Endothelial cell of umbilical vein (primary cell): ENCODE data around the gene TMEM132E. TPM values are rescaled to one million over a fixed set of nuclear protein-coding genes. Genes with fewer than 3 reads are reported as not detected.

Source experiments
- BruUV-seq: library from RNA; stranded (reverse); fragments of 400-500 nt; replicated peaks from 2 replicates; lab custom pipeline; 2021; lab: Mats Ljungman, UMichigan
- CTCF ChIA-PET: fragments of 300-600, 350-600 bp; sonication (Branson Sonifier 250); formaldehyde crosslinking; loops from one replicate; lab custom pipeline; 2021; ENCODE audit warnings: antibody characterized with exemption, inconsistent platforms; lab: Charles Lee
- POLR2A ChIA-PET: fragments of 300-600, 350-600 bp; sonication (Branson Sonifier 250); formaldehyde crosslinking; loops from one replicate; lab custom pipeline; 2021; ENCODE audit warnings: antibody characterized with exemption, inconsistent platforms; lab: Charles Lee
- DNase-seq: peaks from one replicate; pipeline ENCODE4 v3.0.0-alpha.2; 2011; ENCODE audit warnings: low read depth, low spot score
- FAIRE-seq: peaks from 2 replicates; lab custom pipeline; 2011; peaks lifted over from hg19 to GRCh38; lab: Jason Lieb, UNC
- H2AFZ ChIP-seq: 2 replicates; pipeline ENCODE4 v1.6.0; 2012; ENCODE audit warnings: low read depth, low read length, control low read depth, inconsistent platforms
- H3K27ac ChIP-seq: 2 replicates; pipeline ENCODE4 v1.5.1; 2011; ENCODE audit warnings: low read depth, mild to moderate bottlenecking, control low read depth, low read length, moderate library complexity; ENCODE audit not compliant: insufficient read depth
- H3K27me3 ChIP-seq, 2 experiments: 2 replicates each; pipeline versions ENCODE4 v1.6.0 to v1.6.1; 2011; ENCODE audit warnings: low read length in 2 of 2, mixed read lengths in 1 of 2; ENCODE audit not compliant: control insufficient read depth in 2 of 2, insufficient read depth in 2 of 2
- H3K36me3 ChIP-seq, 2 experiments: 2 replicates in 1 of 2; 3 replicates in 1 of 2; pipeline ENCODE4 v1.5.1; 2011; ENCODE audit warnings: low read length in 2 of 2, mild to moderate bottlenecking in 1 of 2, moderate library complexity in 1 of 2; ENCODE audit not compliant: control insufficient read depth in 2 of 2, insufficient read depth in 2 of 2; ENCODE audit errors: extremely low read depth in 1 of 2
- H3K4me1 ChIP-seq: 3 replicates; pipeline ENCODE4 v1.5.1; 2011; ENCODE audit warnings: mild to moderate bottlenecking, low read length; ENCODE audit not compliant: control insufficient read depth, insufficient read depth; ENCODE audit errors: extremely low read depth
- H3K4me2 ChIP-seq: 2 replicates; pipeline ENCODE4 v1.6.1; 2011; ENCODE audit warnings: low read length, control low read depth, mixed read lengths; ENCODE audit not compliant: insufficient read depth
- H3K4me3 ChIP-seq, 3 experiments: fragments of 200-600 bp in 1 of 3; sonication (generic), shearing (Covaris generic) in 1 of 3; replicated peaks in 1 of 3; 2 replicates each; pipeline ENCODE4 v1.5.1; 2011 to 2016; ENCODE audit warnings: control low read depth in 3 of 3, low read length in 3 of 3, mild to moderate bottlenecking in 2 of 3, inconsistent platforms in 1 of 3, low read depth in 1 of 3, moderate library complexity in 1 of 3; ENCODE audit not compliant: insufficient read depth in 1 of 3
- H3K79me2 ChIP-seq: 2 replicates; pipeline ENCODE4 v1.6.0; 2012; ENCODE audit warnings: low read length, inconsistent platforms; ENCODE audit not compliant: control insufficient read depth, insufficient read depth
- H3K9ac ChIP-seq: replicated peaks from 2 replicates; pipeline ENCODE3; 2011; ENCODE audit warnings: low read length, control low read depth; ENCODE audit not compliant: insufficient read depth; ENCODE audit errors: extremely low read depth
- H3K9me1 ChIP-seq: replicated peaks from 3 replicates; pipeline ENCODE4 v1.6.0; 2011; ENCODE audit warnings: mild to moderate bottlenecking, low read length; ENCODE audit not compliant: control insufficient read depth, insufficient read depth; ENCODE audit errors: extremely low read depth
- H3K9me3 ChIP-seq: replicated peaks from 2 replicates; pipeline ENCODE4 v1.5.1; 2012; ENCODE audit warnings: low read length, inconsistent platforms; ENCODE audit not compliant: control insufficient read depth, insufficient read depth
- H4K20me1 ChIP-seq: replicated peaks from 2 replicates; pipeline ENCODE3; 2011; ENCODE audit warnings: mild to moderate bottlenecking, low read length; ENCODE audit not compliant: control insufficient read depth, insufficient read depth; ENCODE audit errors: extremely low read depth
- EZH2 ChIP-seq: IDR thresholded peaks from 2 replicates; pipeline ENCODE4 v1.6.1; 2012; ENCODE audit warnings: borderline replicate concordance, low read depth, mild to moderate bottlenecking, moderate library complexity, low read length, inconsistent platforms; ENCODE audit not compliant: severe bottlenecking
- FOS ChIP-seq: IDR thresholded peaks from 2 replicates; pipeline ENCODE4 v1.6.1; 2011; ENCODE audit warnings: mild to moderate bottlenecking, low read length, moderate library complexity, borderline replicate concordance; ENCODE audit not compliant: insufficient read depth
- GATA2 ChIP-seq: IDR thresholded peaks from 2 replicates; pipeline ENCODE4 v1.7.0; 2011; ENCODE audit warnings: low read depth, mild to moderate bottlenecking, moderate library complexity, mixed read lengths, low read length; ENCODE audit not compliant: insufficient read length, insufficient read depth
- JUN ChIP-seq: IDR thresholded peaks from 2 replicates; pipeline ENCODE4 v1.6.1; 2011; ENCODE audit warnings: borderline replicate concordance, low read depth; ENCODE audit not compliant: insufficient read length, insufficient read depth
- MYC ChIP-seq: IDR thresholded peaks from one replicate; pipeline ENCODE4 v1.6.1; 2011; ENCODE audit warnings: mild to moderate bottlenecking, low read depth, low read length
- POLR2A ChIP-seq: IDR thresholded peaks from 2 replicates; pipeline ENCODE4 v1.6.1; 2012; ENCODE audit warnings: low read depth, mild to moderate bottlenecking, control low read depth, low read length
- POLR2AphosphoS5 ChIP-seq: IDR thresholded peaks from 2 replicates; pipeline ENCODE4 v1.6.1; 2012; ENCODE audit warnings: low read depth, mild to moderate bottlenecking, control low read depth, low read length, moderate library complexity; ENCODE audit not compliant: insufficient read depth
- dilution Hi-C: fragments of 300-500 bp; cut with MboI; formaldehyde crosslinking; loops from one replicate; pipeline ENCODE4 v1.15.0; 2019; ENCODE audit warnings: low sequenced_read_pairs; ENCODE audit not compliant: extremely low pct_ligation_motif_present
- intact Hi-C: fragments of 100-400 bp; cut with micrococcal nuclease; formaldehyde crosslinking; loops from one replicate; pipeline ENCODE4 v1.10.0; 2022
- polyA plus RNA-seq, 4 experiments: library from polyadenylated mRNA; depleted of rRNA in 3 of 4; stranded (reverse) in 3 of 4; unstranded in 1 of 4; fragments of >200 nt; gene quantifications; 2 replicates each; pipeline versions ENCODE4 v1.2.1 to v1.2.3, GENCODE V29; 2011 to 2012; ENCODE audit warnings: missing spikeins in 1 of 4
- total RNA-seq: library from RNA; stranded (reverse); gene quantifications from 2 replicates; pipeline ENCODE4 v1.2.3, GENCODE V29; 2021
- TF ChIP-seq, protein P1 (sequence below), 2 donors: IDR thresholded peaks; 1 replicate in 1 of 2; 2 replicates in 1 of 2; pipeline ENCODE4 v1.5.1; 2011; ENCODE audit warnings: low read length in 2 of 2, mild to moderate bottlenecking in 2 of 2, moderate library complexity in 2 of 2, control low read depth in 1 of 2, inconsistent platforms in 1 of 2, low read depth in 1 of 2; ENCODE audit not compliant: insufficient read depth in 1 of 2; ENCODE audit errors: extremely low read depth in 1 of 2
- TF ChIP-seq, protein P2 (sequence below): IDR thresholded peaks from 2 replicates; pipeline ENCODE4 v1.6.1; 2011; ENCODE audit not compliant: insufficient read depth, insufficient read length

TMEM132E gene
- total and polyA plus RNA-seq, 2 donors (not counting 3 experiments of a cell fraction or from before 2014, with no cell fraction given), result not detected

DNA sequence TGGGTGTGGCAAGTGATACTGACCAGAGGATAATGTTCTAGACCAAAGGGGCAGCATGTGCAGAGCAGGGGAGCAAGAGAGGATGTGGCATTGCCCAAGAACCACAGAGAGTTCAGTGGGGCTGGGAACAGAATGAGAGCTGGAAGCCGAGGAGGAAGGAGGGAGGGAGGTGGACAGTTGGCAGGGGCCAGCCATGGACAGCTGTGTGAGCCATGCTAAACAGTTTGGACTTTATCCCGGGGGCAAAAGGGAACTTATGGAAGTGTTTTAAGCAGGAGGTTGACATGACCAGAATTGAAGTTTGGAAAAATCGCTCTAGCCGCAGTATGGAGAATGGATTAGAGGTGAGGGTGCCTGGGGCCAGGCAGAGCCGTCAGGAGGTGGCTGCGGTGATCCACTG lies 29.4 kb upstream of the TMEM132E start:
- CTCF ChIA-PET, result no interaction called here
- BruUV-seq, result no TSS peak
- H2AFZ ChIP-seq, result no peak overlapping the region
- FAIRE-seq (no peak), DNase-seq (no peak)
- H3K4me3 ChIP-seq, result no peak overlapping the region
- no peaks in the 10 kb centered on the region for H3K27me3 ChIP-seq
- H3K36me3 ChIP-seq, result no peaks in the 10 kb centered on the region
- H3K9me1 ChIP-seq, result no peaks in the 10 kb centered on the region
- no peaks in the 10 kb centered on the region for H3K79me2 ChIP-seq
- H3K9me3 ChIP-seq, result no peaks in the 10 kb centered on the region
- dilution Hi-C loops, result no loop called here
- TF ChIP-seq GATA2 (no peak), JUN (no peak), FOS (no peak), POLR2AphosphoS5 (no peak), POLR2A (no peak), MYC (no peak), EZH2 (no peak)
- TF ChIP-seq, protein P1, sequence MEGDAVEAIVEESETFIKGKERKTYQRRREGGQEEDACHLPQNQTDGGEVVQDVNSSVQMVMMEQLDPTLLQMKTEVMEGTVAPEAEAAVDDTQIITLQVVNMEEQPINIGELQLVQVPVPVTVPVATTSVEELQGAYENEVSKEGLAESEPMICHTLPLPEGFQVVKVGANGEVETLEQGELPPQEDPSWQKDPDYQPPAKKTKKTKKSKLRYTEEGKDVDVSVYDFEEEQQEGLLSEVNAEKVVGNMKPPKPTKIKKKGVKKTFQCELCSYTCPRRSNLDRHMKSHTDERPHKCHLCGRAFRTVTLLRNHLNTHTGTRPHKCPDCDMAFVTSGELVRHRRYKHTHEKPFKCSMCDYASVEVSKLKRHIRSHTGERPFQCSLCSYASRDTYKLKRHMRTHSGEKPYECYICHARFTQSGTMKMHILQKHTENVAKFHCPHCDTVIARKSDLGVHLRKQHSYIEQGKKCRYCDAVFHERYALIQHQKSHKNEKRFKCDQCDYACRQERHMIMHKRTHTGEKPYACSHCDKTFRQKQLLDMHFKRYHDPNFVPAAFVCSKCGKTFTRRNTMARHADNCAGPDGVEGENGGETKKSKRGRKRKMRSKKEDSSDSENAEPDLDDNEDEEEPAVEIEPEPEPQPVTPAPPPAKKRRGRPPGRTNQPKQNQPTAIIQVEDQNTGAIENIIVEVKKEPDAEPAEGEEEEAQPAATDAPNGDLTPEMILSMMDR (IDR thresholded peaks at IDR 0.05; ENCODE audit: extremely low read depth in 1 of 2, insufficient read depth in 1 of 2, low read depth in 1 of 2, low read length in 2 of 2), result no peak
- TF ChIP-seq, protein P2, sequence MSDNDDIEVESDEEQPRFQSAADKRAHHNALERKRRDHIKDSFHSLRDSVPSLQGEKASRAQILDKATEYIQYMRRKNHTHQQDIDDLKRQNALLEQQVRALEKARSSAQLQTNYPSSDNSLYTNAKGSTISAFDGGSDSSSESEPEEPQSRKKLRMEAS, result no peak
- H3K9ac ChIP-seq, result no peak overlapping the region
- H3K4me1 ChIP-seq, result no peaks in the 10 kb centered on the region
- POLR2A ChIA-PET, result no interaction called here
- no peak overlapping the region for H3K4me2 ChIP-seq
- H3K27ac ChIP-seq, result no peak overlapping the region
- no peaks in the 10 kb centered on the region for H4K20me1 ChIP-seq
- intact Hi-C loops, result loop anchor here (10.0 kb wide), 1 partner anchor 435 kb away; the partner anchor contains the start of gene LIG3
